Muscle of back (tissue), 11 donors: Measurements from ENCODE around the gene MRPL11. TPM values are rescaled to one million over a fixed set of nuclear protein-coding genes. Genes with fewer than 3 reads are reported as not detected.

Source experiments
- DNase-seq, 3 donors: peaks; one replicate each; pipeline versions ENCODE4 v3.0.0 to v3.0.0-alpha.2; 2013
- polyA plus RNA-seq, 10 donors: library from polyadenylated mRNA; unstranded; fragments of 120-200 nt; gene quantifications; one replicate each; pipeline ENCODE4 v1.2.1, GENCODE V29; 2013; ENCODE audit not compliant: insufficient read length in 10 of 10

Gene MRPL11
- polyA plus RNA-seq, 10 donors = 43.8 to 58.6 (median 50.7) TPM

DNA sequence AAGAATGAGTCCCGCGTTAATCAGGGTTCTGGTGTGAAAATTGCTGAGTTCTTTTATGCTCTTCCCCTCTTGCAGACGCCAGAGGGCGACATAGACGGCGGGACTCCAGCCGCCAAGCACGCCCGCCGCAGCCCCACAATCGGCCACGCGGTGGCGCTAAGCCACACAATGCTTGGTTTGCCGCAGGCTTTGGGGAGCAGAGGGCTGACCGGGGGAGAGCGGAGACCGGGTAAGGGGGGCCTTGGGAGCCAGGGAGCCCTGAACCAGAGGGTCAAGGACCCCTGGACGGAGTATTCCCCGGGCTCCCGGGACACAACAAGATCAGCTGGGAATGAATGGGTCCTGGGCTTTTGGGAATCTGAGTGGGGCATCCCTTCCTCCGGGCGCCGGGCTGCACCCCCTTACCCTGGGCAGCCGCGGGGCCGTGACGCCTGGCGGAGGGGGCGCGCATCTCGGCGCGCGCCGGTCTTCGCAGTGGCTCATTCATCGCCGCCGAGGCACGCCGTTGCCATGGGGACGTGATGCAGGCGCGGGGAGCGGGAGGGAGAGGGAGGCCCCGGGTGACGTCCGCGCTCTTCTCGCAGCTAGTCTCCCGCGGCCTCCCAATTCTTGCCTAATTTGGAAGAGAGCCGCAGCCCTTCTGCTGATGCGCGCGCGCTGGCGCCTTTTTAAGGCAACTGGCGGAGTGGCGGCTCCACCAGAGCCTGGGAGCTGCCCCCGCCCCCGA lies 30.0 kb downstream of the MRPL11 start:
- DNase-seq = peak; percentile 90 to 93 (median 93)

DNA sequence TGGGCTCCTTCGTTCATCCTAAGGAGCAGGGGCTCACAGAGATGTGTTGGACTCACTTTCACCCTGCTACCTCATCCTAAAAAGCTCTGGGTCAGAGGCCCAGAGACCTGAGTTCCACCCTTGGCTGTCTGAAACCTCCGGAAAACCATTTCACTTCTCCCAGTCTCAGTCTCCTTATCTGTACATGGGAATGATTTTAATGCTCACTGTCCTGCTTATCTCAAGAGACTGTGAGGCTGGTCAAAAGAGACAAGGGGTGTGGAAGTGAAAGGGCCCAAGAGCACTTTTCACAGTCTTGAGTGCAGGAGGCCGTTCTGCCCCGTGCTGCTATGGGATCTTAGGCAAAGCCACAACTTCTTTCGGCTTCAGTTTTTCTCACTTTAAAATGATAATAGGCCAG lies 31.0 kb downstream of the MRPL11 start:
- no peak for DNase-seq

DNA sequence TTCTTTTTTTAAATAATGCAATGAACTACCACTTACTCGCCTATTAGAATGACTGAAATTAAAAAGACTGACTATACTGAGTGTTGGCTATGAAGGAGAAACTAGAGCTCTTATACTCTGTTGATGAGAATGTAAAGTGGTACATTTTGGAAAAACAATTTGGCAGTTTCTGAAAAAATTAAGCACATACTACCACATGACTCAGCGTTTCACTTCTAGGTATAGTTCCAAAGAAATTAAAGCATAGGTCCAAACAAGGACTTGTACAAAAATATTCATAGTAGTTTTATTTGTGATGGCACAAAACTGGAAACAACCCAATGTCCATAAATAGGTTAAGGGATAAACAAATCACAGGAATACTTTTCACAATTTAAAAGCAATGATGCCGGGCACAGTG lies 44.7 kb downstream of the MRPL11 start:
- DNase-seq = no peak

DNA sequence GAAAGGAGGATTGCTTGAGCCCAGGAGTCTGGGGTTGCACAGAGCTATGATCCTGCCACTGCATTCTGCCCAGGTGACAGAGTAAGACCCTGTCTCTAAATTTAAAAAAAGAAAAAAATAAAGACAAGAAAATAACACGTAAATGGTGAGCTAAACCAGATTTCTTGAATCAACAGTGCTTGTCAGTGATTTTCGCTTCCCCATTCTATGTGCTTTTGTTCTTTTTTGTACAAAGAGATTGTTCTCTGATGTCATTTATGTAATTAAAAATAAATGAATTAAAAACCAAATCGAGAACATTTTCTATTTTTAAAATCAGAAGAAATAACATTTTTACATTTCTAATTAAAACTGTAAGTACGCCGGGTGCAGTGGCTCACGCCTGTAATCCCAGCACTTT lies 47.3 kb downstream of the MRPL11 start:
- no peak for DNase-seq

DNA sequence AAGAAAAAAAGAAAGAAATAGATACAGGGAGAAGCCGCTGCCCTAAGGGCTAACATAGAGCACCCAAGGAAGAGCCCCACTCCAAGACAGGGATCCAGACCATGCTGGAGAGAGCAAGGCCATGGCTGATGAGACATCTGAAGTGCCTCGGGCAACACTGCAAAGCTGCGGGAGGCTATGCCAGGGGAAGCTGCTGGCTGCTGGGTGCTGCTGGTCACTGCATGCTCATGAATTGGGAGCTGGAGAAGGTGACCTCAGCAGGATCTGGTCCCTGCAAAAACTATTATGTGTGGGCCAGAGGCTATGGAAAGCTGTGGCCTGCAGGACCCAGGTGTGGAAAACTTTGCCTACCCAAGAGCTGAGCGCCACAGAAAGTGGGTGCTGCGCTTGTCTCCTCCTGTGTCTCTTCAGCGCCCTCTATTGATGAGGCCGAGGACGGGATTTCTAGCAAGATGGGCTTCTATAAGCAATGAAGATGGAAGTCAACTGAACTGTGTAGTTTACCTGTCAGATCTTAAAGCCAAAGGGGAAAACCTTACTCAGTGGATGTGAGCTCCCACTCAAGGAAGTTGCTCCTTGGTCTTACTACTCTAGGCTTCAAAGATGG lies 49.8 kb downstream of the MRPL11 start:
- DNase-seq = peak; percentile 40 to 58 (median 41)

DNA sequence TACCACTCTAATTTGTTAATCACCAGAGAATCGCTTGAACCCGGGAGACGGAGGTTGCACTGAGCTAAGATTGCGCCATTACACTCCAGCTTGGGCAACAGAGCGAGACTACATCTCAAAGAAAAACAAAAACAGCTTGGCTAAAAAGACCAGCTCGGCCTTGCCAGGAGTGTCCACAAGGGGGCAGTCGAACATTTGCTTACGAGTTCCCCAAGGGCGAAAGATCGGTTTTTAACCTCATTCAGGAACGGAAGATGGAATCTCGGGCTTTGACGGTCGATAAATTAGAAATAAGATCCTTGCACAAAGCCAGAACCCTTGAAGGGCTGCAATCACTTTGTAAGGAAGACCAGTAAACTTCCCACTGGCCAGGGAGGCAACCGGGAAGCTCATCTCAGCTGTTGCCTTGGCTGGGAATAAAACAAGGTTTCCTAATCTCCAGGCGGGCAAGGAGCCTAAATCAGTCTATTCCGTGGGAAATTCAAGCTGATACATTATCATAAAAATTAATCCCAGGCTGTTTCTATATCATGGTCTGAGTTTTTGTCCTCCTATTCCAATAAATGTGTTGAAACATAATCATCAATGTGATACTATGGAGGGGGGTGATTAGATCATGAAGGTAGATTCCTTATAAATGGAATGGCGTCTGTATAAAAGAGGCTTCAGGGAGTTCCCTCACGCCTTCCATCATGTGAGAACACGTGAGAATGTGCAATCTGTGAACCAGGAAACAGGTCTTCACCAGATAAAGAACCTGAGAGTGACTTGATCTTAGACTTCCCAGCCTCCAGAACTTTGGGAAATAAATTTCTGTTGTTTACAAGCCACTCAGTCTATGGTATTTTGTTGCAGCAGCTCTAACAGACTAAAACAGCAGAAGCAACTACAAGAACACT lies 52.2 kb downstream of the MRPL11 start:
- DNase-seq = peak; percentile 64 to 84 (median 76)

Other genes with a start within 250 kb of the MRPL11 start
- 10 to 100 TPM; 14.6 to 17.3 (median 16.0) TPM for gene KLC2, start 181.1 kb downstream of the MRPL11 start, polyA plus RNA-seq
- 100 to 1,000 TPM in 1 of 10 donors, 10 to 100 TPM in 9; 74.8 to 101 (median 86.7) TPM for gene RAB1B, start 170.2 kb downstream of the MRPL11 start, polyA plus RNA-seq
- gene CNIH2, start 160.7 kb downstream of the MRPL11 start, polyA plus RNA-seq = 1 to 10 TPM; 2.2 to 5.3 (median 3.9) TPM
- gene YIF1A, start 149.7 kb downstream of the MRPL11 start, polyA plus RNA-seq = 10 to 100 TPM; 33.5 to 59.4 (median 44.9) TPM
- gene TMEM151A, start 147.0 kb downstream of the MRPL11 start, polyA plus RNA-seq = under 1 TPM in 1 of 10 donors, not detected in 9; 0.08 TPM
- gene CD248, start 121.8 kb downstream of the MRPL11 start, polyA plus RNA-seq = 100 to 1,000 TPM in 4 of 10 donors, 10 to 100 TPM in 6; 68.8 to 142 (median 96.3) TPM
- gene RIN1, start 102.4 kb downstream of the MRPL11 start, polyA plus RNA-seq = 1 to 10 TPM; 3.9 to 8.1 (median 6.0) TPM
- 10 to 100 TPM; 17.6 to 23.3 (median 19.3) TPM for gene BRMS1, start 93.7 kb downstream of the MRPL11 start, polyA plus RNA-seq
- gene B4GAT1, start 91.2 kb downstream of the MRPL11 start, polyA plus RNA-seq = 10 to 100 TPM; 16.9 to 25.0 (median 21.3) TPM
- gene SLC29A2, start 67.1 kb downstream of the MRPL11 start, polyA plus RNA-seq = 10 to 100 TPM; 14.5 to 30.4 (median 24.5) TPM
- gene NPAS4, start 17.8 kb downstream of the MRPL11 start, polyA plus RNA-seq = under 1 TPM; 0.05 to 0.58 (median 0.14) TPM
- gene PELI3, start 28.1 kb upstream of the MRPL11 start, polyA plus RNA-seq = 1 to 10 TPM; 4.2 to 6.3 (median 5.8) TPM
- 10 to 100 TPM; 18.5 to 24.1 (median 20.9) TPM for gene DPP3, start 41.6 kb upstream of the MRPL11 start, polyA plus RNA-seq
- 10 to 100 TPM; 11.6 to 31.7 (median 18.2) TPM for gene BBS1, start 71.8 kb upstream of the MRPL11 start, polyA plus RNA-seq
- 1 to 10 TPM; 2.8 to 4.6 (median 3.6) TPM for gene ZDHHC24, start 107.2 kb upstream of the MRPL11 start, polyA plus RNA-seq
- gene ACTN3, start 108.1 kb upstream of the MRPL11 start, polyA plus RNA-seq = 100 to 1,000 TPM in 3 of 10 donors, 10 to 100 TPM in 6, 1 to 10 TPM in 1; 6.4 to 159 (median 82.9) TPM
- gene CTSF, start 129.8 kb upstream of the MRPL11 start, polyA plus RNA-seq = 10 to 100 TPM; 21.3 to 39.9 (median 27.2) TPM
- gene CCDC87, start 154.2 kb upstream of the MRPL11 start, polyA plus RNA-seq = under 1 TPM in 6 of 10 donors, not detected in 4; 0.10 to 0.18 (median 0.13) TPM
- 10 to 100 TPM; 27.3 to 47.6 (median 31.5) TPM for gene CCS, start 154.3 kb upstream of the MRPL11 start, polyA plus RNA-seq
- 10 to 100 TPM; 32.0 to 50.8 (median 39.0) TPM for gene RBM14, start 177.8 kb upstream of the MRPL11 start, polyA plus RNA-seq
- 100 to 1,000 TPM; 123 to 167 (median 133) TPM for gene RBM4, start 199.9 kb upstream of the MRPL11 start, polyA plus RNA-seq
- 10 to 100 TPM; 26.5 to 46.8 (median 34.4) TPM for gene RBM4B, start 239.0 kb upstream of the MRPL11 start, polyA plus RNA-seq